Measurements from ENCODE around the gene ENDOG. TPM values are rescaled to one million over a fixed set of nuclear protein-coding genes. Genes with fewer than 3 reads are reported as not detected.

Gene ENDOG
- total and polyA plus RNA-seq, 2 experiments from 2014 or later, result 15.1 to 23.5 TPM

DNA sequence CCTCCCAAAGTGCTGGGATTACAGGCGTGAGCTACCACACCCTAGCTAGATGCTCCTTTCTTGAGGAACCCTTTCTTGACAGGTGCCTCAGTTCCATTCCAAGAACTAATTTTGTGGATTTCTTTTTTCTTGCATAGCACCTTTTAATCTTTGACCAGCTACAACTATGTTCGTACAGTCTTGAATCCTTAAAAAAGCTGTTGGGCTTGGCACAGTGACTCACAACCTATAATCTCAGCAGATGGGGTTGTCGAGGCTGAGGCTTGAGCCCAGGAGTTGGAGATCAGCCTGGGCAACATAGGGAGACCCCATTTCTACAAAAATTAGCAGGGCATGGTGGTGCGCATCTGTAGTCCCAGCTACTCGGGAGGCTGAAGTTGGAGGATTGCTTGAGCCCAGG, 45.3 kb upstream of the ENDOG start:
- no peak for ATAC-seq
- H3K36me3 Mint-ChIP-seq (ENCODE audit: low read depth), result no peaks in the 10 kb centered on the region; the same call in 1 of the 3 replicates

More for the DNA sequence above, 45.3 kb upstream of the ENDOG start:
- Histone ChIP-seq H3K27ac (ENCODE audit: low read depth) (no peak overlapping the region), H3K9me2 (ENCODE audit: insufficient read depth) (no peaks in the 10 kb centered on the region), H4K20me1 (replicated peaks; ENCODE audit: insufficient read depth) (no peaks in the 10 kb centered on the region), H2AFZ (peak overlapping the region; percentile 99; the same call in 1 of the 2 replicates), H3K4me2 (peak overlapping the region; percentile 82; the same call in 1 of the 2 replicates), H3K27me3 (ENCODE audit: insufficient read depth) (no peaks in the 10 kb centered on the region), H3K4me1 (ENCODE audit: insufficient read depth) (peaks cover 9% of the 10 kb centered on the region), H3K36me3 (ENCODE audit: insufficient read depth) (no peaks in the 10 kb centered on the region), H3K4me3 (no peak overlapping the region), H3F3A (replicated peaks; ENCODE audit: low read depth) (peaks cover 26% of the 10 kb centered on the region), H3K79me2 (replicated peaks; ENCODE audit: insufficient read depth) (peaks cover 16% of the 10 kb centered on the region)
- TF ChIP-seq CTCF (conservative IDR thresholded peaks at IDR 0.05; ENCODE audit: low read depth in 2 of 2), result no peak
- no peak for TF ChIP-seq ZNF114 (CRISPR knock-in tag; IDR thresholded peaks at IDR 0.05)
- TF ChIP-seq STAT1 (IDR thresholded peaks at IDR 0.05; ENCODE audit: unreplicated experiment), result no peak
- no peak for TF ChIP-seq CREB1 (CRISPR knock-in tag; IDR thresholded peaks at IDR 0.05; ENCODE audit: low read depth)
- TF ChIP-seq NANOG (IDR thresholded peaks at IDR 0.05; ENCODE audit: borderline replicate concordance), result no peak
- no peak for TF ChIP-seq EZH2phosphoT487 (IDR thresholded peaks at IDR 0.05; ENCODE audit: unreplicated experiment)
- TF ChIP-seq ZNF331 (CRISPR knock-in tag; IDR thresholded peaks at IDR 0.05; ENCODE audit: low read depth), result no peak
- TF ChIP-seq ETS1 (IDR thresholded peaks at IDR 0.05), result no peak
- TF ChIP-seq POLR2AphosphoS5 (IDR thresholded peaks at IDR 0.05; ENCODE audit: low read depth), result no peak
- TF ChIP-seq ZNF462 (CRISPR knock-in tag; IDR thresholded peaks at IDR 0.05), result no peak
- no peak for TF ChIP-seq JUNB (IDR thresholded peaks at IDR 0.05; ENCODE audit: unreplicated experiment)
- TF ChIP-seq, protein P1, sequence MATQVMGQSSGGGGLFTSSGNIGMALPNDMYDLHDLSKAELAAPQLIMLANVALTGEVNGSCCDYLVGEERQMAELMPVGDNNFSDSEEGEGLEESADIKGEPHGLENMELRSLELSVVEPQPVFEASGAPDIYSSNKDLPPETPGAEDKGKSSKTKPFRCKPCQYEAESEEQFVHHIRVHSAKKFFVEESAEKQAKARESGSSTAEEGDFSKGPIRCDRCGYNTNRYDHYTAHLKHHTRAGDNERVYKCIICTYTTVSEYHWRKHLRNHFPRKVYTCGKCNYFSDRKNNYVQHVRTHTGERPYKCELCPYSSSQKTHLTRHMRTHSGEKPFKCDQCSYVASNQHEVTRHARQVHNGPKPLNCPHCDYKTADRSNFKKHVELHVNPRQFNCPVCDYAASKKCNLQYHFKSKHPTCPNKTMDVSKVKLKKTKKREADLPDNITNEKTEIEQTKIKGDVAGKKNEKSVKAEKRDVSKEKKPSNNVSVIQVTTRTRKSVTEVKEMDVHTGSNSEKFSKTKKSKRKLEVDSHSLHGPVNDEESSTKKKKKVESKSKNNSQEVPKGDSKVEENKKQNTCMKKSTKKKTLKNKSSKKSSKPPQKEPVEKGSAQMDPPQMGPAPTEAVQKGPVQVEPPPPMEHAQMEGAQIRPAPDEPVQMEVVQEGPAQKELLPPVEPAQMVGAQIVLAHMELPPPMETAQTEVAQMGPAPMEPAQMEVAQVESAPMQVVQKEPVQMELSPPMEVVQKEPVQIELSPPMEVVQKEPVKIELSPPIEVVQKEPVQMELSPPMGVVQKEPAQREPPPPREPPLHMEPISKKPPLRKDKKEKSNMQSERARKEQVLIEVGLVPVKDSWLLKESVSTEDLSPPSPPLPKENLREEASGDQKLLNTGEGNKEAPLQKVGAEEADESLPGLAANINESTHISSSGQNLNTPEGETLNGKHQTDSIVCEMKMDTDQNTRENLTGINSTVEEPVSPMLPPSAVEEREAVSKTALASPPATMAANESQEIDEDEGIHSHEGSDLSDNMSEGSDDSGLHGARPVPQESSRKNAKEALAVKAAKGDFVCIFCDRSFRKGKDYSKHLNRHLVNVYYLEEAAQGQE (IDR thresholded peaks at IDR 0.05; ENCODE audit: unreplicated experiment), result no peak
- Mint-ChIP-seq H3K4me3 (peak overlapping the region; percentile 94; the same call in 1 of the 3 replicates), H3K27me3 (ENCODE audit: insufficient read depth, low read depth, poor library complexity) (peaks cover 10% of the 10 kb centered on the region), H3K27ac (no peak overlapping the region), H3K4me1 (peaks cover 7% of the 10 kb centered on the region), H3K9me3 (peaks cover 16% of the 10 kb centered on the region; the same call in 2 of the 3 replicates)
- no peak for DNase-seq (ENCODE audit: low spot score)

All from GM23338 (cell line).